HEK293T (cell line): ENCODE measurements around the gene POLR2B.

Experiments used
- CTCF ChIA-PET: fragments of 350-600 bp; formaldehyde crosslinking; extraction: SDS; loops from one replicate; lab custom pipeline; 2021; ENCODE audit warnings: antibody characterized with exemption, inconsistent platforms; lab: Yijun Ruan, JAX
- POLR2A ChIA-PET: fragments of 350-600 bp; formaldehyde crosslinking; extraction: SDS; loops from one replicate; lab custom pipeline; 2020; ENCODE audit warnings: antibody characterized with exemption, inconsistent platforms; lab: Yijun Ruan, JAX
- DNase-seq: peaks from one replicate; pipeline ENCODE4 v3.0.0; 2012; ENCODE audit warnings: mixed read lengths; ENCODE audit errors: extremely low spot score
- ARNT ChIP-seq: fragments of 450-650 bp; IDR thresholded peaks from 2 replicates; pipeline ENCODE4 v1.6.1; 2017; ENCODE audit warnings: mild to moderate bottlenecking
- BHLHE40 ChIP-seq: fragments of 450-650 bp; IDR thresholded peaks from 2 replicates; pipeline ENCODE4 v1.6.1; 2016; ENCODE audit warnings: mild to moderate bottlenecking, moderate library complexity, borderline replicate concordance
- CTBP1 ChIP-seq: fragments of 450-650 bp; IDR thresholded peaks from 2 replicates; pipeline ENCODE4 v1.6.1; 2016; ENCODE audit warnings: borderline replicate concordance
- ELF4 ChIP-seq: fragments of 450-650 bp; IDR thresholded peaks from 2 replicates; pipeline ENCODE4 v1.6.1; 2017; ENCODE audit warnings: antibody characterized with exemption
- FOXA1 ChIP-seq: fragments of 450-650 bp; IDR thresholded peaks from 2 replicates; pipeline ENCODE4 v1.6.1; 2016; ENCODE audit warnings: mild to moderate bottlenecking
- FOXK2 ChIP-seq: fragments of 450-650 bp; IDR thresholded peaks from 2 replicates; pipeline ENCODE4 v1.6.1; 2016; ENCODE audit warnings: mild to moderate bottlenecking
- FOXM1 ChIP-seq: fragments of 450-650 bp; IDR thresholded peaks from 2 replicates; pipeline ENCODE4 v1.6.1; 2017; ENCODE audit warnings: mild to moderate bottlenecking, borderline replicate concordance
- L3MBTL2 ChIP-seq: fragments of 450-650 bp; conservative IDR thresholded peaks from 2 replicates; pipeline ENCODE4 v1.6.1; 2016; ENCODE audit warnings: mild to moderate bottlenecking
- NFRKB ChIP-seq: fragments of 450-650 bp; IDR thresholded peaks from 2 replicates; pipeline ENCODE4 v1.6.1; 2016; ENCODE audit warnings: mild to moderate bottlenecking, moderate library complexity
- PKNOX1 ChIP-seq: fragments of 450-650 bp; IDR thresholded peaks from 2 replicates; pipeline ENCODE4 v1.6.1; 2016
- SP1 ChIP-seq: fragments of 450-650 bp; IDR thresholded peaks from 2 replicates; pipeline ENCODE4 v1.6.1; 2017
- SUZ12 ChIP-seq: fragments of 450-650 bp; IDR thresholded peaks from 2 replicates; pipeline ENCODE4 v1.6.1; 2016; ENCODE audit warnings: mild to moderate bottlenecking
- TARDBP ChIP-seq: fragments of 450-650 bp; IDR thresholded peaks from 2 replicates; pipeline ENCODE4 v1.6.1; 2016
- ZNF384 ChIP-seq: fragments of 450-650 bp; IDR thresholded peaks from 2 replicates; pipeline ENCODE4 v1.6.1; 2016

Gene POLR2B

GRCh38 chr4:56979421-56980072 is 851 bp downstream of the POLR2B start:
- TF ChIP-seq SUZ12, result no peak
- peak; percentile 81 for TF ChIP-seq PKNOX1
- CTCF ChIA-PET, result interaction anchor here (1.0 kb wide), 1 partner anchor 20 kb away, joined by 4 read pairs; no protein-coding TSS in a partner anchor
- POLR2A ChIA-PET, result interaction anchor here (0.7 to 4.0 kb wide), 7 partner anchors 10 to 122 kb away, joined by 3 to 46 read pairs (median 5); partner anchors contain the start of gene REST
- no peak for DNase-seq

GRCh38 chr4:56981795-56982201 is 3.1 kb downstream of the POLR2B start:
- DNase-seq, result no peak
- TF ChIP-seq PKNOX1 (0 out of 2 replicates have a peak, but pooled peaks have one; percentile 38), ELF4 (no peak)
- POLR2A ChIA-PET, result no interaction called here
- CTCF ChIA-PET, result interaction anchor here (0.7 kb wide), 1 partner anchor 22 kb away, joined by 4 read pairs; no protein-coding TSS in a partner anchor

- no peak for DNase-seq
- ChIA-PET CTCF (no interaction called here), POLR2A (no interaction called here)
- TF ChIP-seq SP1 (no peak), SUZ12 (no peak)
Measured at GRCh38 chr4:56986192-56986591, 7.5 kb downstream of the POLR2B start.

GRCh38 chr4:56986952-56987351 is 8.3 kb downstream of the POLR2B start:
- ChIA-PET CTCF (no interaction called here), POLR2A (no interaction called here)
- DNase-seq, result no peak
- TF ChIP-seq NFRKB, result no peak
- TF ChIP-seq L3MBTL2, result no peak
- no peak for TF ChIP-seq ARNT
- TF ChIP-seq BHLHE40, result no peak
- TF ChIP-seq ELF4, result no peak
- no peak for TF ChIP-seq FOXM1
- TF ChIP-seq ZNF384, result no peak
- no peak for TF ChIP-seq PKNOX1
- no peak for TF ChIP-seq FOXA1
- TF ChIP-seq FOXK2, result no peak

- TF ChIP-seq FOXK2 (no peak), NFRKB (no peak), SUZ12 (no peak), ELF4 (no peak), BHLHE40 (no peak), ARNT (no peak)
- ChIA-PET POLR2A (interaction anchor here (4.8 kb wide), 1 partner anchor 12 kb away, joined by 46 read pairs; the partner anchor contains the start of genes NOA1 and POLR2B), CTCF (interaction anchor here (1.2 kb wide), 1 partner anchor 12 kb away, joined by 3 read pairs; the partner anchor contains the start of gene POLR2B)
- DNase-seq, result no peak
Measured at GRCh38 chr4:56990109-56990905, 11.6 kb downstream of the POLR2B start.

- TF ChIP-seq FOXK2 (no peak), ARNT (no peak), ZNF384 (no peak), FOXM1 (no peak), CTBP1 (no peak)
- ChIA-PET POLR2A (interaction anchor here (1.0 kb wide), 1 partner anchor 17 kb away, joined by 3 read pairs; the partner anchor contains the start of gene POLR2B), CTCF (no interaction called here)
- no peak for DNase-seq
Measured at GRCh38 chr4:56995525-56995924, 16.8 kb downstream of the POLR2B start.

GRCh38 chr4:56999751-57000150 is 21.1 kb downstream of the POLR2B start:
- CTCF ChIA-PET, result no interaction called here
- POLR2A ChIA-PET, result interaction anchor here (1.0 kb wide), 1 partner anchor 22 kb away, joined by 3 read pairs; the partner anchor contains the start of gene NOA1
- TF ChIP-seq L3MBTL2, result no peak
- TF ChIP-seq TARDBP, result no peak
- TF ChIP-seq FOXK2, result no peak
- no peak for TF ChIP-seq CTBP1
- no peak for TF ChIP-seq SP1
- TF ChIP-seq FOXM1, result no peak
- TF ChIP-seq ARNT, result no peak
- no peak for TF ChIP-seq BHLHE40
- DNase-seq, result no peak
